Measurements from ENCODE around the gene ATP8B1. TPM values are rescaled to one million over a fixed set of nuclear protein-coding genes. Genes with fewer than 3 reads are reported as not detected.

Gene ATP8B1
- total RNA-seq, 4 donors from 2014 or later, result 17.4 to 26.2 (median 23.4) TPM

GRCh38 chr18:57806201-57806977, 3.3 kb upstream of the ATP8B1 start:
- Histone ChIP-seq H3K27me3 (no peaks in the 10 kb centered on the region), H3K4me1 (peaks cover 3 to 47% (median 16%) of the 10 kb centered on the region in 3 donors), H3K4me3 (no peak overlapping the region), H3K27ac (peak overlapping the region; percentile 43 to 95 (median 75)), H3K36me3 (no peaks in the 10 kb centered on the region), H3K9me3 (peaks cover 0 to under 1% (median 0%) of the 10 kb centered on the region in 3 donors)
- 84 to 86% methylated on average over 5 of the region's 7 CpGs for WGBS, 2 donors (ENCODE audit: low coverage in 1 of 2)
- TF ChIP-seq POLR2A (IDR thresholded peaks at IDR 0.05), result no peak
- TF ChIP-seq CTCF (IDR thresholded peaks at IDR 0.05), result no peak
- TF ChIP-seq EP300 (IDR thresholded peaks at IDR 0.05), result no peak
- no peak for TF ChIP-seq POLR2AphosphoS5 (IDR thresholded peaks at IDR 0.05)
- ATAC-seq, result no peak

- ATAC-seq, result no peak
- no peaks in the 10 kb centered on the region for H3K36me3 ChIP-seq
- no peaks in the 10 kb centered on the region for H3K27me3 ChIP-seq
- WGBS, 2 donors (ENCODE audit: low coverage in 1 of 2), result 98 to 100% methylated on average over 4 to 5 of the region's 6 CpGs
- H3K9me3 ChIP-seq, result no peaks in the 10 kb centered on the region
- H3K4me3 ChIP-seq, result no peak overlapping the region
- TF ChIP-seq EP300 (IDR thresholded peaks at IDR 0.05) (no peak), POLR2A (IDR thresholded peaks at IDR 0.05) (no peak), POLR2AphosphoS5 (IDR thresholded peaks at IDR 0.05) (no peak), CTCF (IDR thresholded peaks at IDR 0.05) (no peak)
- peak overlapping the region in 2 of 4 donors; percentile 94 to 95 for H3K27ac ChIP-seq
- H3K4me1 ChIP-seq, result peaks cover 3 to 60% (median 16%) of the 10 kb centered on the region in 3 donors
Measured at GRCh38 chr18:57805117-57805516, 2.0 kb upstream of the ATP8B1 start.

GRCh38 chr18:57804557-57804956, 1.4 kb upstream of the ATP8B1 start:
- no peaks in the 10 kb centered on the region for H3K9me3 ChIP-seq
- H3K27me3 ChIP-seq, result no peaks in the 10 kb centered on the region
- H3K4me3 ChIP-seq, result no peak overlapping the region
- H3K27ac ChIP-seq, result peak overlapping the region in 3 of 4 donors; percentile 94 to 95 (median 94)
- TF ChIP-seq EP300 (IDR thresholded peaks at IDR 0.05) (no peak), POLR2A (IDR thresholded peaks at IDR 0.05) (no peak), CTCF (IDR thresholded peaks at IDR 0.05) (no peak), POLR2AphosphoS5 (IDR thresholded peaks at IDR 0.05) (no peak)
- ATAC-seq, result no peak
- peaks cover 3 to 63% (median 16%) of the 10 kb centered on the region in 3 donors for H3K4me1 ChIP-seq
- WGBS, 2 donors (ENCODE audit: low coverage in 1 of 2), result 76 to 89% methylated on average over 6 of the region's 6 CpGs
- H3K36me3 ChIP-seq, result no peaks in the 10 kb centered on the region

- no peaks in the 10 kb centered on the region for H3K36me3 ChIP-seq
- peak overlapping the region; percentile 59 to 74 for H3K4me3 ChIP-seq
- H3K4me1 ChIP-seq, result peaks cover 3 to 67% (median 10%) of the 10 kb centered on the region in 3 donors
- H3K27me3 ChIP-seq, result no peaks in the 10 kb centered on the region
- no peaks in the 10 kb centered on the region for H3K9me3 ChIP-seq
- no peak for ATAC-seq
- 0% methylated on average over 2 of the region's 74 CpGs; no CpG with 5 or more reads in 1 of the 2 donors for WGBS, 2 donors (ENCODE audit: low coverage in 1 of 2)
- H3K27ac ChIP-seq, result peak overlapping the region; percentile 58 to 95 (median 94)
- TF ChIP-seq POLR2A (IDR thresholded peaks at IDR 0.05), result no peak
Measured at GRCh38 chr18:57802213-57803102, 657 bp downstream of the ATP8B1 start.

GRCh38 chr18:57801761-57802212, 1.3 kb downstream of the ATP8B1 start:
- Histone ChIP-seq H3K4me1 (peaks cover 0 to 65% (median 4%) of the 10 kb centered on the region in 3 donors), H3K9me3 (no peaks in the 10 kb centered on the region), H3K36me3 (no peaks in the 10 kb centered on the region), H3K27ac (peak overlapping the region in 3 of 4 donors; percentile 94 to 95 (median 94)), H3K4me3 (peak overlapping the region; percentile 59 to 74), H3K27me3 (no peaks in the 10 kb centered on the region)
- ATAC-seq, result no peak
- WGBS, 2 donors (ENCODE audit: low coverage in 1 of 2), result 0 to 60% methylated on average over 2 to 5 of the region's 26 CpGs
- no peak for TF ChIP-seq EP300 (IDR thresholded peaks at IDR 0.05)
- TF ChIP-seq POLR2A (IDR thresholded peaks at IDR 0.05), result no peak
- no peak for TF ChIP-seq CTCF (IDR thresholded peaks at IDR 0.05)
- no peak for TF ChIP-seq POLR2AphosphoS5 (IDR thresholded peaks at IDR 0.05)
